Neuronal stem cell (in vitro differentiated cells): ENCODE data around the gene KDM4B.

ENCODE experiments used
- DNase-seq: peaks from one replicate; pipeline ENCODE4 v3.0.0-alpha.2; 2013; ENCODE audit warnings: low spot score
- H2AFZ ChIP-seq: one replicate; pipeline ENCODE4 v1.6.1; 2013; ENCODE audit warnings: mild to moderate bottlenecking, low read length, inconsistent platforms
- H2AK5ac ChIP-seq: 2 replicates; pipeline ENCODE4 v1.6.1; 2013; ENCODE audit warnings: low read depth, mild to moderate bottlenecking, inconsistent platforms, low read length, moderate library complexity, mixed read lengths
- H2BK120ac ChIP-seq: 2 replicates; pipeline ENCODE4 v1.6.1; 2013; ENCODE audit warnings: low read depth, mild to moderate bottlenecking, inconsistent platforms, low read length, moderate library complexity, mixed read lengths
- H2BK12ac ChIP-seq: one replicate; pipeline ENCODE4 v1.6.1; 2013; ENCODE audit warnings: low read length, inconsistent platforms
- H2BK15ac ChIP-seq: 2 replicates; pipeline ENCODE4 v1.6.1; 2013; ENCODE audit warnings: mild to moderate bottlenecking, low read length, inconsistent platforms, mixed read lengths
- H2BK5ac ChIP-seq: one replicate; pipeline ENCODE4 v1.6.1; 2013; ENCODE audit warnings: inconsistent platforms, mild to moderate bottlenecking, low read length, moderate library complexity
- H3K14ac ChIP-seq: one replicate; pipeline ENCODE4 v1.6.1; 2013; ENCODE audit warnings: low read length, inconsistent platforms
- H3K18ac ChIP-seq: 2 replicates; pipeline ENCODE4 v1.6.1; 2013; ENCODE audit warnings: low read length, inconsistent platforms
- H3K23ac ChIP-seq: 2 replicates; pipeline ENCODE4 v1.6.1; 2013; ENCODE audit warnings: low read depth, mild to moderate bottlenecking, mixed read lengths, low read length, inconsistent platforms; ENCODE audit not compliant: poor library complexity
- H3K27ac ChIP-seq: replicated peaks from 3 replicates; pipeline ENCODE4 v1.5.1; 2013; ENCODE audit warnings: low read length, inconsistent platforms
- H3K27me3 ChIP-seq, 3 experiments: 2 replicates each; pipeline ENCODE4 v1.6.1; 2013; ENCODE audit warnings: low read length in 3 of 3, mild to moderate bottlenecking in 2 of 3, inconsistent platforms in 1 of 3, low read depth in 1 of 3, mixed read lengths in 1 of 3, moderate library complexity in 1 of 3; ENCODE audit not compliant: control insufficient read depth in 3 of 3, insufficient read depth in 3 of 3
- H3K36me3 ChIP-seq, 2 donors: replicated peaks in 1 of 2; 2 replicates each; pipeline ENCODE4 v1.6.1; 2013; ENCODE audit warnings: low read length in 2 of 2; ENCODE audit not compliant: control insufficient read depth in 2 of 2, insufficient read depth in 2 of 2
- H3K4ac ChIP-seq: 2 replicates; pipeline ENCODE4 v1.6.1; 2013; ENCODE audit warnings: inconsistent platforms, mild to moderate bottlenecking, low read length, moderate library complexity
- H3K4me1 ChIP-seq, 2 donors: 1 replicate in 1 of 2; 2 replicates in 1 of 2; pipeline ENCODE4 v1.6.1; 2013; ENCODE audit warnings: low read length in 2 of 2, low read depth in 1 of 2; ENCODE audit not compliant: control insufficient read depth in 2 of 2, insufficient read depth in 1 of 2
- H3K4me2 ChIP-seq: one replicate; pipeline ENCODE4 v1.6.1; 2013; ENCODE audit warnings: mild to moderate bottlenecking, low read length, inconsistent platforms; ENCODE audit not compliant: insufficient read depth, poor library complexity, severe bottlenecking
- H3K4me3 ChIP-seq, 2 donors: 2 replicates each; pipeline ENCODE4 v1.5.1; 2013; ENCODE audit warnings: low read length in 2 of 2, mild to moderate bottlenecking in 2 of 2, inconsistent platforms in 1 of 2, moderate library complexity in 1 of 2
- H3K79me1 ChIP-seq: one replicate; pipeline ENCODE4 v1.6.1; 2013; ENCODE audit warnings: low read depth, mild to moderate bottlenecking, inconsistent platforms, low read length, moderate library complexity
- H3K9ac ChIP-seq: one replicate; pipeline ENCODE4 v1.6.1; 2013; ENCODE audit warnings: mild to moderate bottlenecking, low read depth, low read length, inconsistent platforms; ENCODE audit not compliant: poor library complexity
- H3K9me3 ChIP-seq, 2 donors: replicated peaks in 1 of 2; 2 replicates each; pipeline versions ENCODE3 to v1.6.1; 2013; ENCODE audit warnings: low read length in 2 of 2, mild to moderate bottlenecking in 2 of 2, inconsistent platforms in 1 of 2, low read depth in 1 of 2, mixed read lengths in 1 of 2, moderate library complexity in 1 of 2; ENCODE audit not compliant: control insufficient read depth in 2 of 2, insufficient read depth in 1 of 2
- H4K8ac ChIP-seq: one replicate; pipeline ENCODE4 v1.6.1; 2013; ENCODE audit warnings: low read depth, mild to moderate bottlenecking, inconsistent platforms, low read length, moderate library complexity
- H4K91ac ChIP-seq: one replicate; pipeline ENCODE4 v1.6.1; 2013; ENCODE audit warnings: low read length, low read depth, mild to moderate bottlenecking, inconsistent platforms; ENCODE audit not compliant: poor library complexity
- WGBS, 2 donors: extraction: QIAGEN DNeasy Blood & Tissue Kit; methylation state at CpG; one replicate each; pipeline ENCODE4 v1.1.7; 2013; ENCODE audit warnings: missing lambda C conversion rate in 2 of 2, mixed read lengths in 1 of 2; ENCODE audit not compliant: insufficient read length in 2 of 2, insufficient replicate concordance in 1 of 2; ENCODE audit errors: extremely low coverage in 2 of 2; 5-methylcytosine and 5-hydroxymethylcytosine counted together

Gene KDM4B

GRCh38 chr19:4984438-4984990, 15.6 kb downstream of the KDM4B start:
- H2AK5ac ChIP-seq = no peak overlapping the region
- peaks cover 0 to 2% of the 10 kb centered on the region in 2 donors for H3K36me3 ChIP-seq
- WGBS, 2 donors = no CpG with 5 or more reads among the region's 18 CpGs
- peak overlapping the region; percentile 17 for H3K18ac ChIP-seq
- no peaks in the 10 kb centered on the region for H3K27me3 ChIP-seq
- no peak for DNase-seq
- no peak overlapping the region for H3K14ac ChIP-seq
- H2BK12ac ChIP-seq = no peak overlapping the region
- no peak overlapping the region for H3K27ac ChIP-seq
- peak overlapping the region; percentile 65 for H3K23ac ChIP-seq
- H3K9me3 ChIP-seq = peaks cover 0 to 1% of the 10 kb centered on the region in 2 donors
- H3K9ac ChIP-seq = peak overlapping the region; percentile 21
- H4K91ac ChIP-seq = no peak overlapping the region
- no peak overlapping the region for H3K4ac ChIP-seq
- peaks cover 18 to 20% of the 10 kb centered on the region in 2 donors for H3K4me1 ChIP-seq
- no peak overlapping the region for H3K4me3 ChIP-seq
- no peak overlapping the region for H2BK5ac ChIP-seq
- no peak overlapping the region for H4K8ac ChIP-seq
- H2BK120ac ChIP-seq = no peak overlapping the region
- H2BK15ac ChIP-seq = no peak overlapping the region
- H2AFZ ChIP-seq = no peak overlapping the region
- no peak overlapping the region for H3K4me2 ChIP-seq
- peaks cover 33% of the 10 kb centered on the region for H3K79me1 ChIP-seq

- peaks cover 0 to 1% of the 10 kb centered on the region in 2 donors for H3K9me3 ChIP-seq
- no peak overlapping the region for H2BK12ac ChIP-seq
- peak overlapping the region; percentile 35 for H3K18ac ChIP-seq
- H3K79me1 ChIP-seq = peaks cover 33% of the 10 kb centered on the region
- DNase-seq = no peak
- peak overlapping the region; percentile 18 for H2AK5ac ChIP-seq
- peaks cover 18 to 20% of the 10 kb centered on the region in 2 donors for H3K4me1 ChIP-seq
- no peak overlapping the region for H2AFZ ChIP-seq
- no peak overlapping the region for H2BK120ac ChIP-seq
- H2BK15ac ChIP-seq = no peak overlapping the region
- no peak overlapping the region for H3K27ac ChIP-seq
- no peak overlapping the region for H4K8ac ChIP-seq
- H3K9ac ChIP-seq = no peak overlapping the region
- peaks cover 0 to 2% of the 10 kb centered on the region in 2 donors for H3K36me3 ChIP-seq
- no peak overlapping the region for H3K4me3 ChIP-seq
- H4K91ac ChIP-seq = no peak overlapping the region
- no peaks in the 10 kb centered on the region for H3K27me3 ChIP-seq
- no peak overlapping the region for H3K4ac ChIP-seq
- no peak overlapping the region for H3K23ac ChIP-seq
- no CpG with 5 or more reads among the region's 22 CpGs for WGBS, 2 donors
- H2BK5ac ChIP-seq = no peak overlapping the region
- H3K4me2 ChIP-seq = no peak overlapping the region
- no peak overlapping the region for H3K14ac ChIP-seq
Measured at GRCh38 chr19:4985551-4985991, 16.7 kb downstream of the KDM4B start.

- Histone ChIP-seq H2AFZ (no peak overlapping the region), H3K27ac (no peak overlapping the region)
Measured at GRCh38 chr19:4986056-4986455, 17.1 kb downstream of the KDM4B start.

GRCh38 chr19:4986471-4986891, 17.6 kb downstream of the KDM4B start:
- Histone ChIP-seq H3K4me1 (peaks cover 18 to 20% of the 10 kb centered on the region in 2 donors), H3K9me3 (peaks cover 1 to 3% of the 10 kb centered on the region in 2 donors), H3K14ac (peak overlapping the region; percentile 31), H3K23ac (peak overlapping the region; percentile 91), H3K4me3 (no peak overlapping the region), H2BK15ac (no peak overlapping the region), H3K18ac (peak overlapping the region; percentile 44), H2AFZ (no peak overlapping the region), H2BK12ac (peak overlapping the region; percentile 73), H3K27ac (no peak overlapping the region), H3K9ac (no peak overlapping the region), H2BK5ac (peak overlapping the region; percentile 39), H2BK120ac (no peak overlapping the region), H4K91ac (no peak overlapping the region), H3K79me1 (peaks cover 26% of the 10 kb centered on the region), H3K4me2 (no peak overlapping the region), H2AK5ac (peak overlapping the region; percentile 70), H4K8ac (no peak overlapping the region), H3K4ac (no peak overlapping the region), H3K36me3 (peaks cover 0 to 2% of the 10 kb centered on the region in 2 donors), H3K27me3 (no peaks in the 10 kb centered on the region)
- WGBS, 2 donors = no CpG with 5 or more reads among the region's 19 CpGs
- no peak for DNase-seq

More at GRCh38 chr19:4986056-4986455, 17.1 kb downstream of the KDM4B start:
- no peak overlapping the region for H3K18ac ChIP-seq
- no peaks in the 10 kb centered on the region for H3K27me3 ChIP-seq
- no peak overlapping the region for H2BK12ac ChIP-seq
- peaks cover 18 to 20% of the 10 kb centered on the region in 2 donors for H3K4me1 ChIP-seq
- H2BK15ac ChIP-seq = no peak overlapping the region
- peaks cover 0 to 2% of the 10 kb centered on the region in 2 donors for H3K36me3 ChIP-seq
- no peak overlapping the region for H4K8ac ChIP-seq
- no peak overlapping the region for H3K4me2 ChIP-seq
- H3K79me1 ChIP-seq = peaks cover 30% of the 10 kb centered on the region
- H3K14ac ChIP-seq = no peak overlapping the region
- H4K91ac ChIP-seq = no peak overlapping the region
- DNase-seq = no peak
- H2BK5ac ChIP-seq = peak overlapping the region; percentile 39
- H2AK5ac ChIP-seq = peak overlapping the region; percentile 70
- WGBS, 2 donors = no CpG with 5 or more reads among the region's 19 CpGs
- H3K9me3 ChIP-seq = peaks cover 0 to 1% of the 10 kb centered on the region in 2 donors
- no peak overlapping the region for H3K4me3 ChIP-seq
- H3K4ac ChIP-seq = no peak overlapping the region
- H3K9ac ChIP-seq = no peak overlapping the region
- no peak overlapping the region for H2BK120ac ChIP-seq
- H3K23ac ChIP-seq = peak overlapping the region; percentile 91
